Endodermal cell (in vitro differentiated cells): ENCODE data around the gene CNPY3. TPM values are rescaled to one million over a fixed set of nuclear protein-coding genes. Genes with fewer than 3 reads are reported as not detected.
A peak's percentile ranks its signal among the peaks of the same experiment; 100 is the strongest.

Experiments used
- DNase-seq: peaks from one replicate; pipeline ENCODE4 v3.0.0-alpha.2; 2017
- H3K27ac ChIP-seq: 2 replicates; pipeline ENCODE4 v1.5.1; 2013; ENCODE audit warnings: mild to moderate bottlenecking, low read depth, low read length, moderate library complexity
- H3K27me3 ChIP-seq: 2 replicates; pipeline ENCODE4 v1.6.1; 2013; ENCODE audit warnings: mild to moderate bottlenecking, low read length, moderate library complexity; ENCODE audit not compliant: insufficient read depth, control insufficient read depth, poor library complexity, severe bottlenecking
- H3K36me3 ChIP-seq: 2 replicates; pipeline ENCODE4 v1.7.0; 2013; ENCODE audit warnings: mild to moderate bottlenecking, low read length, moderate library complexity; ENCODE audit not compliant: control insufficient read depth, insufficient read depth
- H3K4me1 ChIP-seq: one replicate; pipeline ENCODE4 v1.7.0; 2013; ENCODE audit warnings: low read length; ENCODE audit not compliant: control insufficient read depth, insufficient read depth
- H3K4me3 ChIP-seq: 2 replicates; pipeline ENCODE4 v1.5.1; 2013; ENCODE audit warnings: mild to moderate bottlenecking, low read length, moderate library complexity
- H3K9ac ChIP-seq: 2 replicates; pipeline ENCODE4 v1.6.1; 2013; ENCODE audit warnings: mild to moderate bottlenecking, low read length, moderate library complexity; ENCODE audit not compliant: poor library complexity, severe bottlenecking; ENCODE audit errors: extremely low read depth
- H3K9me3 ChIP-seq: 2 replicates; pipeline ENCODE4 v1.6.1; 2013; ENCODE audit warnings: mild to moderate bottlenecking, low read length, moderate library complexity; ENCODE audit not compliant: control insufficient read depth
- H3K27ac Mint-ChIP-seq: 2 replicates; pipeline ENCODE4 v1.8.0; 2020; ENCODE audit warnings: mixed read lengths
- H3K27me3 Mint-ChIP-seq: 2 replicates; pipeline ENCODE4 v1.8.0; 2021; ENCODE audit warnings: mild to moderate bottlenecking, mixed read lengths; ENCODE audit not compliant: insufficient read depth
- H3K36me3 Mint-ChIP-seq: 2 replicates; pipeline ENCODE4 v1.8.0; 2020; ENCODE audit warnings: low read depth, mixed read lengths
- H3K4me1 Mint-ChIP-seq: 2 replicates; pipeline ENCODE4 v1.8.0; 2020; ENCODE audit warnings: mixed read lengths
- H3K4me3 Mint-ChIP-seq: 2 replicates; pipeline ENCODE4 v1.8.0; 2020; ENCODE audit warnings: mild to moderate bottlenecking, moderate library complexity, mixed read lengths
- H3K9me3 Mint-ChIP-seq: 2 replicates; pipeline ENCODE4 v1.8.0; 2020; ENCODE audit warnings: mild to moderate bottlenecking, mixed read lengths
- WGBS, 2 experiments: methylation state at CpG; one replicate each; pipeline versions ENCODE4 v1.1.5 to v1.1.7; 2013; ENCODE audit warnings: missing lambda C conversion rate in 2 of 2, mixed read lengths in 1 of 2; ENCODE audit not compliant: insufficient coverage in 1 of 2, insufficient read length in 1 of 2; 5-methylcytosine and 5-hydroxymethylcytosine counted together
- total RNA-seq, 2 donors: library from RNA; stranded (reverse); fragmentation: NEBNext Ultra II Directional in 1 of 2; extraction: Animal tissue kit (Norgen Biotek cat#: 25700) in 1 of 2; gene quantifications; 2 replicates in 1 of 2; 3 replicates in 1 of 2; pipeline ENCODE4 v1.2.1, GENCODE V29; 2021
- TF ChIP-seq, protein P1 (sequence below): fragments of 200-600 bp; sonication (generic); conservative IDR thresholded peaks from 2 replicates; pipeline ENCODE4 v1.5.0; 2021; ENCODE audit warnings: antibody characterized with exemption, mild to moderate bottlenecking

The CNPY3 gene
- total RNA-seq, 2 donors from 2014 or later, result 72.7 to 73.6 TPM

DNA sequence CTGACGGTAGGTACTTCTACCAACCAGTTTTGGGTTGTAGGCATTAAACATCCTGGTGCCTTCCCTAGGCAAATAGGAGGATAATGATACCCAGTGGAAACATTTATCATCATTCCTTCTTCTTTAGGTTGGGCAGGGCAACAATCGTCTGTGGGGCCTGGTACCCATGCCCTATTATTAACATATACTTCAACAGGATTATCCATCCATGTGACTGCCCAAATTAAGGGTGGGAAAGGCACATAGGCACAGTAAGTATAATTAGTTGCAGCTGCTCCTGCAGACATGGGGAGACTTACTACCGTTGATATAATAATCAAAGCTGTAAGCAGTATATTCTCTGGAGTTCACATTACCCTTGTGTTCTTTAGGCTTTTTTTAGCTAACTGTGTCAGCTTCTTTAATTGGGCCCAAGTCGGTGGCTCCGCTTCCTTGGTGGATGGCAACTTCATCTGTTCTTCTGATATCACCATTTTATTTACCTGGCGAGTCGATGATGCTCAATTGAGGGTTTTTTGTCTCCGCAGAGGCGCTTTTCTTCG lies 33.0 kb upstream of the CNPY3 start:
- H3K4me3 Mint-ChIP-seq, result no peak overlapping the region
- no peaks in the 10 kb centered on the region for H3K36me3 Mint-ChIP-seq
- peaks cover 20% of the 10 kb centered on the region for H3K4me1 Mint-ChIP-seq
- Histone ChIP-seq H3K9ac (no peak overlapping the region), H3K27ac (no peak overlapping the region), H3K27me3 (no peaks in the 10 kb centered on the region), H3K9me3 (no peaks in the 10 kb centered on the region), H3K4me3 (no peak overlapping the region), H3K4me1 (peaks cover 11% of the 10 kb centered on the region), H3K36me3 (no peaks in the 10 kb centered on the region)
- H3K27me3 Mint-ChIP-seq, result no peaks in the 10 kb centered on the region
- WGBS, 2 experiments, result 93 to 97% methylated on average over 8 to 10 of the region's 10 CpGs
- H3K9me3 Mint-ChIP-seq, result no peaks in the 10 kb centered on the region
- TF ChIP-seq, protein P1, sequence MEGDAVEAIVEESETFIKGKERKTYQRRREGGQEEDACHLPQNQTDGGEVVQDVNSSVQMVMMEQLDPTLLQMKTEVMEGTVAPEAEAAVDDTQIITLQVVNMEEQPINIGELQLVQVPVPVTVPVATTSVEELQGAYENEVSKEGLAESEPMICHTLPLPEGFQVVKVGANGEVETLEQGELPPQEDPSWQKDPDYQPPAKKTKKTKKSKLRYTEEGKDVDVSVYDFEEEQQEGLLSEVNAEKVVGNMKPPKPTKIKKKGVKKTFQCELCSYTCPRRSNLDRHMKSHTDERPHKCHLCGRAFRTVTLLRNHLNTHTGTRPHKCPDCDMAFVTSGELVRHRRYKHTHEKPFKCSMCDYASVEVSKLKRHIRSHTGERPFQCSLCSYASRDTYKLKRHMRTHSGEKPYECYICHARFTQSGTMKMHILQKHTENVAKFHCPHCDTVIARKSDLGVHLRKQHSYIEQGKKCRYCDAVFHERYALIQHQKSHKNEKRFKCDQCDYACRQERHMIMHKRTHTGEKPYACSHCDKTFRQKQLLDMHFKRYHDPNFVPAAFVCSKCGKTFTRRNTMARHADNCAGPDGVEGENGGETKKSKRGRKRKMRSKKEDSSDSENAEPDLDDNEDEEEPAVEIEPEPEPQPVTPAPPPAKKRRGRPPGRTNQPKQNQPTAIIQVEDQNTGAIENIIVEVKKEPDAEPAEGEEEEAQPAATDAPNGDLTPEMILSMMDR, result no peak
- no peak overlapping the region for H3K27ac Mint-ChIP-seq
- no peak for DNase-seq

DNA sequence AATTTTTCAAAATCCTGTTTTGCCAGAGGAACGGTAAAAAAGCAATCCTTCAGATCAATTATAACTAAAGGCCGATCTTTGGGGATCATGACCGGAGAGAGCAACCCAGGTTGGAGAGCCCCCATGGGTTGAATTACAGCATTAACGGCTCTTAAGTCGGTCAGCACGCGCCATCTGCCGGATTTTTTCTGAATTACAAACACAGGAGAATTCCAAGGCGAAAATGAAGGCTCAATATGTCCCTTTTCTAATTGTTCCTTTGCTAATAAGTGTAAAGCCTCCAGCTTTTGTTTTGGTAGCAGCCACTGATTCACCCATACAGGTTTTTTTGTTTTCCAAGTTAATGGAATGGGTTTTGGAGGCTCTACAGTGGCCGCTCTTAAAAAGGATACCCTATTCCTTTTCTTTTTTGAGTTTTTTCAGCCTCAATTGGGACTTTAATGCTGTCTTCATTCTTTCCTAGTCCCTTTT lies 30.4 kb upstream of the CNPY3 start:
- Histone ChIP-seq H3K36me3 (no peaks in the 10 kb centered on the region), H3K9me3 (no peaks in the 10 kb centered on the region), H3K9ac (no peak overlapping the region), H3K27me3 (no peaks in the 10 kb centered on the region), H3K4me3 (no peak overlapping the region), H3K27ac (no peak overlapping the region), H3K4me1 (peaks cover 11% of the 10 kb centered on the region)
- peak; percentile 85 for DNase-seq
- WGBS, 2 experiments, result 15 to 17% methylated on average over 10 of the region's 10 CpGs
- Mint-ChIP-seq H3K9me3 (no peaks in the 10 kb centered on the region), H3K27me3 (no peaks in the 10 kb centered on the region), H3K27ac (no peak overlapping the region), H3K4me1 (peaks cover 37% of the 10 kb centered on the region), H3K4me3 (no peak overlapping the region), H3K36me3 (no peaks in the 10 kb centered on the region)
- TF ChIP-seq, protein P1, result peak; percentile 79

DNA sequence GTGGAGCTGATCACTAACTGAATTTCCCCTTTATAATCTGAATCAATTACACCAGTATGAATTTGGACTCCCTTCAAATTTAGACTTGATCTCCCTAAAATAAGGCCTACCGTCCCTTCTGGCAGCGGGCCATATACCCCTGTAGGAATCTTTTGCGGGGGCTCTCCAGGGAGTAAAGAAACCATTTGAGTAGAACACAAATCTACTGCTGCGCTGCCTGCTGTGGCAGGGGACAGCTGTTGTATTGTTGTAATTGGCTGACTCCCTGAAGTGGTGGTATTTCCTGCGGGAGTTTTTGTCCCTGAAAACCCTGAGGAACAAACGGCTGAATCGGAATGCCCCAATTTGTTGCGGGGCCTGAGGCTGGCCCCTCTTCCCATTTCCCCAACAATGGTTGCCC lies 29.4 kb upstream of the CNPY3 start:
- peaks cover 11% of the 10 kb centered on the region for H3K4me1 ChIP-seq
- no peak overlapping the region for H3K4me3 ChIP-seq
- Mint-ChIP-seq H3K9me3 (no peaks in the 10 kb centered on the region), H3K36me3 (no peaks in the 10 kb centered on the region), H3K4me3 (no peak overlapping the region), H3K27ac (no peak overlapping the region), H3K4me1 (peaks cover 33% of the 10 kb centered on the region), H3K27me3 (no peaks in the 10 kb centered on the region)
- no peaks in the 10 kb centered on the region for H3K36me3 ChIP-seq
- DNase-seq, result no peak
- H3K27ac ChIP-seq, result no peak overlapping the region
- WGBS, 2 experiments, result 25 to 44% methylated on average over 7 to 8 of the region's 8 CpGs
- H3K9me3 ChIP-seq, result no peaks in the 10 kb centered on the region
- H3K27me3 ChIP-seq, result no peaks in the 10 kb centered on the region
- TF ChIP-seq, protein P1, result no peak
- no peak overlapping the region for H3K9ac ChIP-seq
